Measurements from ENCODE around the gene CDK4. TPM values are rescaled to one million over a fixed set of nuclear protein-coding genes. Genes with fewer than 3 reads are reported as not detected.

Gene CDK4
- total RNA-seq, 1 experiment from 2014 or later = 323 TPM

GRCh38 chr12:57756406-57757341 is 4.6 kb upstream of the CDK4 start:
- no peak for DNase-seq (ENCODE audit: low spot score)

- no peak for DNase-seq (ENCODE audit: low spot score)
Measured at GRCh38 chr12:57755454-57756372, 3.6 kb upstream of the CDK4 start.

GRCh38 chr12:57755194-57755453 is 3.0 kb upstream of the CDK4 start:
- DNase-seq (ENCODE audit: low spot score) = no peak

GRCh38 chr12:57754411-57755193 is 2.5 kb upstream of the CDK4 start, which contains the start of gene MARCHF9:
MARCHF9 (plus strand) TSS chr12:57755103; CDS start chr12:57755529, 426 bp downstream.
- DNase-seq (ENCODE audit: low spot score) = peak; percentile 37

- no peak for DNase-seq (ENCODE audit: low spot score)
Measured at GRCh38 chr12:57753756-57754337, 1.7 kb upstream of the CDK4 start.

GRCh38 chr12:57752668-57753000 is 524 bp upstream of the CDK4 start:
- no peak for DNase-seq (ENCODE audit: low spot score)

- DNase-seq (ENCODE audit: low spot score) = no peak
Measured at GRCh38 chr12:57751432-57751787, 700 bp downstream of the CDK4 start.

- DNase-seq (ENCODE audit: low spot score) = no peak
Measured at GRCh38 chr12:57750561-57751431, 1.3 kb downstream of the CDK4 start.

- DNase-seq (ENCODE audit: low spot score) = no peak
Measured at GRCh38 chr12:57749061-57749460, 3.0 kb downstream of the CDK4 start.

GRCh38 chr12:57746025-57746424 is 6.1 kb downstream of the CDK4 start:
- no peak for DNase-seq (ENCODE audit: low spot score)

- no peak for DNase-seq (ENCODE audit: low spot score)
Measured at GRCh38 chr12:57745485-57745881, 6.6 kb downstream of the CDK4 start.

GRCh38 chr12:57744777-57745484 is 7.2 kb downstream of the CDK4 start, which contains the start of gene TSPAN31:
TSPAN31 (plus strand) TSS chr12:57745039; CDS start chr12:57745155, 116 bp downstream.
- peak; percentile 96 for DNase-seq (ENCODE audit: low spot score)

GRCh38 chr12:57744194-57744776 is 7.8 kb downstream of the CDK4 start:
- peak; percentile 67 for DNase-seq (ENCODE audit: low spot score)

GRCh38 chr12:57743769-57744168 is 8.3 kb downstream of the CDK4 start:
- no peak for DNase-seq (ENCODE audit: low spot score)

- DNase-seq (ENCODE audit: low spot score) = no peak
Measured at GRCh38 chr12:57741844-57742738, 10.0 kb downstream of the CDK4 start.

GRCh38 chr12:57741413-57741789 is 10.7 kb downstream of the CDK4 start:
- no peak for DNase-seq (ENCODE audit: low spot score)

GRCh38 chr12:57740656-57741412 is 11.3 kb downstream of the CDK4 start:
- no peak for DNase-seq (ENCODE audit: low spot score)
